Stimulated activated CD4-positive, alpha-beta T cell treated with anti-CD3 and anti-CD28 coated beads, Interleukin-4, amount 100 ng/mL, for 48 hours (primary cell): ENCODE results near the gene MESD.

Source experiments
- DNase-seq, 2 donors: peaks; one replicate each; pipeline ENCODE4 v3.0.0-alpha.2; 2020; ENCODE audit warnings: low read depth in 2 of 2

MESD gene

DNA sequence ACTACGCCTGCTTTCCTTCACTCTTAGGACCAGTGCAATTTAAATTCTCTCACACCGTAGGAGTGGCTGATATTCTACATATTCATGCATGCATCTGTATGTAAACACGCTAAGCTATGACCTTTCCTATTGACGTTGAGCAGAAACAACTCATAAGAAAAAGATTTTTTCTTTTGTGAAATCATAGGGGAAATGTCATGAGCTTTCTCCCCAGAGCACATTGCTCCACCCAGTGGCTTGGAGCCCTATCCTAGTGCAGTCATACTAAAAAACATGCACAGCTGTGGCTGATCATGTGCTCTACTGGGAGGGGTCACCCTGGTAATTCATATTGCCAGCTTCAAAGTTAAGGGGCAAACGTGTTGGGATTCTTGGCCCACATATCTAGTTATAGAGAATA, 1.8 kb upstream of the MESD start:
- no peak for DNase-seq

DNA sequence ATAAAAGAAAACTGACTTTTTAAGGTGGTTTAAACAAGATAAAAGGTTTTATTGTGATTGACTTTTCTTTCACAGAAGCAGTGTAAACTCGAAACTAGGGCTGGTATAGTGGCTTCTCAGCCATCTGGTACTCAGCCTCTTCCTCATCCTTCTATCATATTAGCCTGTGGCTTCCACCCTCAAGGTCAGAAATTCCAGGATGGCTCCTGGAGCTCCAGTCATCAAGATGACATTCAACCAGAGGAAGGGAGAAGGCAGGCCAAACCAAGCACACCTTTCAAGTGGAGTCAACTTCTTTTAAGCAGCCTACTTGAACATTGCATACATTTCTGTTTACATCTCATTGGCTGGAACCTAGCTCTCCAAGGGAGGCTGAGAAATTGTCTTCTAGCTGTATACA, 1.3 kb upstream of the MESD start:
- no peak for DNase-seq

DNA sequence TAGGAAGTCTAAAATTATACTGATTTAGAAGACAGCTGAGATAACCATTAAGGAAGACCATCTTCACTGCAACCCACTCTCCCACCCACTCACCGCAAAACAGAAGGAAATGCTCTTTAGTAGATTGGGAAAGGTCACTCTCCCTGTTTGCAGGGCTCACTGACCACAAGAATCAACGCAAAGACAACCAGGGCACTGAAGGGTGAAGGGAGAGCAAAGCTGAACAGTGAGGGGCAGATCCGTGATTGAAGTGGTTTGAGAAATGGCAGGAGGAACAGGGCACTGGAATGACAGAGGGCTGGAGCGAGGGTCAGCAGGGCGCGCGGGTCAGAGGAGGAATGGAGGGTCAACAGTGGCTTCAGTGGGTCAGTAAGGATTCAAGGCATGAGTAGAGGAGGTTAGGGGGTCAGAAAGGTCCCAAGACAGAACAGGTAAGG, 520 bp downstream of the MESD start:
- no peak for DNase-seq

DNA sequence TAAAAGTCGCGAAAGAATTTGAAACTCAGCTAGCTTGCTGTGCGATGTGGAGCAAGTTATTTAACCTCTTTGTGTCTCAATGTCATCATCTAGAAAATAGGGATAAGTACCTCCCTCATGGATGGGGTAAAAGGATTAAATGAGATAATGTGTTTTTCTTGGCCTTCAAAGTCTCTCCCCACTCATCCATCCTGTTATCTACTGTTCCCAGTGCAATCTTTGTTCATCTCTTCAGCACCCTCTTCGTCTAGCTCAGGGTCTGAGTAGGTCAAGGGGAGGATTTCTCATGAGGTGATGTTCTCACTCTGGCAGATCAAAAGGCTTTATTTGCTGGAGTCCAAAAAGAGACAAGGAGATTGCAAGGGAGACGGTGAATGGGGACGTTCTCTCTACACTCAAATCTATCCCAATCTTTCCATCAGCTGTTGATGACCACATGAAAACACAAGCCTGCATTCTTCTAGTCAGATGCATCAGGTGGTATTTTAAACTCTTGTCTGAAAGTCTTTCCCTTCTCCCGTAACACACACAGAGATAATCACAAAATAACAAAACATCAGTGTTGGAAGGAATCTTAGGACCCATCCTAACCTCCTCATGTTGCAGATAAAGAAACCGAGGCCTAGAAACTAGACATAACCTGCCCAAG, 1.3 kb downstream of the MESD start:
- DNase-seq: no peak

DNA sequence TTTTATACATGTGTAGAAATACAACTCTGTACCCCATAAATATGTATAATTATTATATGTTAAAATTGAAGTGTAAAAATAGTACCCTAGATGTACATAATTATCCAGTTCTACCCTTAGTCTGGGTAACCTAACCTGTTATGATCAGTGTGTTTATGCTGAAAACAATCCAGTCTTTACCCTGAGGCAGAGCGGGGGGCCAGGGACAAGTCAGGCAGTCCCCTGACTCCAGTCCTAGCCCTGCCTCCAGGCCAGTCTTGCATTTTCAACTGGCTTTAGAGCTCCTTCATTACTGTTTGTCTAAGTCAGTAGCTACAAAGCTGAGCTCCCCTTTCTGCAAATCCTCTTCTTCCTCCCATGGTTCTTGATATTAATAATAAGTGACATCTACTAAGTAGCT, 3.1 kb downstream of the MESD start:
- no peak for DNase-seq

DNA sequence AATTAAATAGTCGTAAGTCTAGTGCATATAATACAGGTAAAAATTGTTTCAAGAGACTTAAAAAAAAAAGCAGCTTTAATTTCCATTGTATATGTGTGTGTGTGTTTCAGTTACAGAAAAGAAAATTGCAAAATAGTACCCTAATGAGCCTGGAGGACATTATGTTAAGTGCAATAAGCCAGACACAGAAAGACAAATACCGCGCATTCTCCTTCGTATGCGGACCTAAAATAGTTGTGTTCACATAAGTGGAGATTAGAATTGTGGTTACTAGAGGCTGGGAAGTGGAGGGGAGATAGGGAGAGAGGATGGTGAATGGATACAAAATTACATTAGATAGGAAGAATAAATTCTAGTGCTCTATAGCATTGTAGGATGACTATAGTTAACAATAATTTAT, 3.6 kb downstream of the MESD start:
- no peak for DNase-seq

DNA sequence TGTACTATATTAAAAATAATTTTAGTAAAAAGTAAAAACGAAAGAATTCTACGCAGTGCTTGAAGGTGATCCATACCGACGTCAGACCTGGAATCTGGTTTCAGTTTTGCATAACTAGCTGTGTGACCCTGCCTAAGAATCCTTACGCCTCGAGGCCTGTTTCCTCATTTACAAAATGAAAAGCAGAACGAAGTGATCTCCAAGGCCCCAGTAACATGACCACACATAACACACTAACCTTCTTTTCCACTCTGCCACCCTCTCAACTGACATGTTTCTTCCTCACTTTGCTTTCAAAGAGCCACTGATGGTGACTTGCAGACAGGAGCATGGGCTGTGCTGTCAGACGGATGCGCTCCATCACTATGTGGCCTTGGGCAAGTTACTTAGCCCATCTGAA, 4.8 kb downstream of the MESD start:
- no peak for DNase-seq

DNA sequence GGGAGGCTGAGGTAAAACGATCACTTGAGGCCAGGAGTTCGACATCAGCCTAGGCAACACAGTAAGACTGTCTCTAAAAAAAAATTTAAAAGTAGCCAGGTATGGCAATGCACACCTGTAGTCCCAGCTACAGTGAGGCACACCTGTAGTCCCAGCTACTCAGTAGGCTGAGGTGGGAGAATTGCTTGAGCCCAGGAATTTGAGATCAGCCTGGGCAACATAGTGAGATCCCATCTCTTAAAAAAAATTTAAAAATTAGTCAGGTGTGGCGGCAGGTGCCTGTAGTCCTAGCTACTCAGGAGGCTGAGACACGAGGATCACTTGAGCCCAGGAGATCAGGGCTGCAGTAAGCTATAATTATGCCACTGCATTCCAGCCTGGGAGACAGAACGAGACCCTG, 6.8 kb downstream of the MESD start:
- DNase-seq: no peak

DNA sequence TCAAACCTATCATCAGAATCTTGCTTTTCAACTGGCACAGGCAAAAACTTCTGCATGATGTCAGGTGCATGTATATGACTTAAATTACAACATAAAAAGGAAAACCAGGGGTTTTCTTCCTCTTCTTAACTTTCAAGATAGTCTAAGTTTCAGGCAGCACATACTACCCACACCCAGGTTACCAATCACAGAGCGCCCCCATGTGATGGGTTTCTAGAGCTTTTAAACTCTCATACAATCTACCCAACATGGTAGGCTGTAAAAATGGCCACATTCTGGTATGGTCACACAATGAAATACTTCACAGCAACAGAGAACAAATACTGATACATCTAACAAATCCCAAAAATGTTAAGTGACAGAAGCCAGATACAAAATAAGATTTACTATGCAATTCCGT, 7.4 kb downstream of the MESD start:
- DNase-seq: no peak

DNA sequence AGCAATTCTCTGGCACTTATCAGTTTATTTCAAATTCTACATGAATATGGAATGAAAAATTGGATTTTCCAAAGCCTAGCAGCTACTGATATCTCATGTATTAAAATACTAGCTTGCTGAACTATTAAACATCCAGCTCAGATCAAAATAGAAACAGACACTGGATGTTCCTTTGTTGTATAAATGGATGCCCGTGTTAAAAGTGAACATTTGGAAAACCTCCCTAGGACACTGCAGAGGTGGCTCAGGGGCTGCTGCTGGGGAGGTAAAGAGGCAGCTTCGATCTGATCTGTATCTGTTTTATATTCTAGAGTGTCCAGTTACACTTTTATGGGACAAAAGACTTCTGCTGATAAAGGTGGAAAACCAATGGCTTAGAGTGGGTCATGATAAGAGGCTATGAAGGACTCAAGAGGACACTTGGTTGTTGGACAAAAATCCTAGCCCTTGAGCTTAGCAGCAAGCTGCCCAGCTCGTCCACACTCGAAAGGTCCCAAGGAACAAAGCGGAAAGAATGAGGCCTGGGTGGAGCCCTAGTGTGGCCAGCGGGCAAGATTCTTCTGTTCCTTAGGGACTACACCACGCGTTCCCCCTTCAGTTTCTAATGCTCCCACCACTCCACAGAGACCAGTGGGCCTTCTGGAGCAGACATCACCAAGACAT, 9.9 kb downstream of the MESD start:
- no peak for DNase-seq

DNA sequence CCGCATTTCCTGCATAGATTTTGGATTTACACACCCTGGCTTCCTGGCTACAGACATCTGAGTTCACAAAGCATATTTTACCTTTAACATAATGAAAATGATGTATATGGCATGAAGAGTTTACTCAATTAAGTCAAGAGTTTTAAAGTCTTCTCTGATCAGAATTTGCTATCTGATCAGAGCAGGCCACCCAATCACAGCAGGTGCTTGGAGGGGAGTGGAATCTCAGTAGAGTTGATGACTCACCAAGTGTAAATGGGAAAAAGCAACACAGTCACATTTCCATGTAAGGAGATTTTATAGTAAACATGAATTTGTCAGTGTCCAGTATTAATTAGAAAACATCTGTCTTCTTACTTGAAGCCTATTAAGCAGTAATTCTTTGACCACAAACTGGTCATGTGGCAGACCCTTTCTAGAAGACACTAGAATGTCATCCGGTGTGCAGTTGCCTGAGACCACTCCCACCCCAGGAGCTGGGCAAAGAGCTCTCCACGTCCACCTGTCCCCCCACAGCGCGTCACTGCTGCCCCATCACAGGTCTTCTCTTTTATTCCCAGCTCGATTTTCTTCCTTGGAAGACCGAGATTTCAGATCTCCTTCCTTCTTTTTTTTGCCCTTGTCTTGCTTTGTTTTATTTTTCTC, 10.8 kb downstream of the MESD start:
- no peak for DNase-seq

DNA sequence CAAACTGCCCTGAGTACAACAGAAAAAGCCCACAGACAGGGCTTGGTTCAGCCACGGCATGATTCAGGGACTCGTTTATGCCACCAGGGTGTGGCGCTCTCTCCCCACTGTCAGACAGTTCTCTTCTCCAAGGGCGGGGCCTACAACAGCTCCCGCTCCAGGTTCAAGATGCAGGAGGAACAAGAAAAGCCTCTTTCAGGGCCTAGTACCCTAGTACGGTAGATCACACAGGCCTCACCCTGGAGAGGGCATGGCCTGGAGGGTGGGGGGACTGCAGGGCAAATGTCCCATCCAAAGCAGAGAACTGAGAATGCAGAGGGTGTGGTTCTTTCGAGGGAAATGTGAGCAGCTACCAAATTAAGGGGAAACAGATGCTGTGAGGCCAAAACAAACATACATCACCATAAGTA, 12.0 kb downstream of the MESD start:
- DNase-seq: peak; percentile 33 to 36

DNA sequence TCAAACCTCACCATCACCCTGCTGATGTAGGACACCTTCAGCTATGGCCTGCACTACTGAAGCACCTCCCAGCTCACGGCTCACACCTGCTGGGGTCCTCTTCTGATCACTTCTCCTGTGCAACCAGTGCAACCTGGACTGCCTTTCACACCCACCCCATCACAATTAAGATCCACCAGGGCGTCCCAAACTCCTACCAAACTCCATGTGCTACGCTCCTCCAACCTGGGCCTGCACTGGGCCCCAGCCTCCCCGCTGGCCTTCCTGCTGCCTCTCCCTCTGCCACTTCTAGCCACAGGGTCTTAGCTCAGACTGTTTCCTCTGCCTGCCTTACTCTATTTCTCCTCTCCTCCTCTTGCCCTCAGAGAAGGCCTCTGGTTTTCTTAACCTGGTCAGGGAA, 12.8 kb downstream of the MESD start:
- DNase-seq: no peak

DNA sequence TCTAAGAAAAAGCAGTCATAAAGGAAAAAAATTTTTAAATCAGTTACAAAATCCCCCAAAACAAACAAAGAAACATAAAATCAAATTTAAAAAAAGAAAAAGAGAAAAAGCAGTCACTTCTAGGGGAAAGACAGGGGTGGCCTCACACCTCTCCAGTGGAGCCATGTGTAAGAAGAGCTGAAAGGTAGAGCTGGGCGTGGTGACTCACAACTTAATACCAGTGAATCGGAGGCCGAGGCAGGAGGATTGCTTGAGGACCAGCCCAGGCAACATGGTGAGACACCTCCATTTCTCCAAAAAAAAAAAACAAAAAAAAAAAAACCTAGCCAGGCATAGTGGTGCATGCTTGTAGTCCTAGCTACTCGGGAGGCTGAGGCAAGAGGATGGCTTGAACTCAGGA, 14.7 kb downstream of the MESD start:
- no peak for DNase-seq

DNA sequence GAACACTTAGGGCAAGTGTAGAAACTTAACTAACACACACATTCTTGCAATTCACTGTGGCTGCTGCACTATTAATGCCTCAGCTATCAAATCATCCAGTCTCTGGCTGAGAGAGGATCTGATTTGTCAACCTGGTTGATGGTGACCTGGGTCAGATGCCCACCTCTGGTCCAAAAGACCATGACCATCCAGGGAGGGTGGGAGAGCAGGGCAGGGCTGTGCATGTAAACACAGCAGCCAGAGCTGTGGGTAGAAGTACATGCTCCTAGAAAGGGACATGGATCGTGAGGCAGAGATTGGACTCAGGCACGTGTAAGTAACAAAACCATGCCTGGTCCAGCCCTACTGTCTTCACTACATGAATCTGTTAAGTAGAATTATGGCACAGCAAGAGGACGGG, 17.3 kb downstream of the MESD start:
- no peak for DNase-seq

DNA sequence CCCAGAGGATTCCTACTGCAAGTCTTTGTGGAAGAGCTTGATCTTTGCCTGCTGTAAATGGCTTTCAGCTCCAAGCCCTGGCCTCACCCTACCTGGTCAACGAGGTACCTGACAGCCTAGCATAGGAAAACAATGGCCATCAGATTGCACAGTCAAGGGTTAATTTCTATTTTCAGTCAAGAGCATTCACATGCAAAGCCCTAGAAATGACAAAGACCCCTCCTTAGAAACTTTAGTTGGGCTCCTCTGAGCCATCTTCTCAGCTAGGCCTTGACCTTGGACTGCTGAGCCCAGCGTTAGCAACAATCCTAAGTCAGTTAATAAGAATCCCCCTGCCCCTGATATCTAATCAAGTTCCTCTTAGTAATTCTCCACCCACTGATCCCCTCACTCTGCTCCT, 18.5 kb downstream of the MESD start:
- no peak for DNase-seq

DNA sequence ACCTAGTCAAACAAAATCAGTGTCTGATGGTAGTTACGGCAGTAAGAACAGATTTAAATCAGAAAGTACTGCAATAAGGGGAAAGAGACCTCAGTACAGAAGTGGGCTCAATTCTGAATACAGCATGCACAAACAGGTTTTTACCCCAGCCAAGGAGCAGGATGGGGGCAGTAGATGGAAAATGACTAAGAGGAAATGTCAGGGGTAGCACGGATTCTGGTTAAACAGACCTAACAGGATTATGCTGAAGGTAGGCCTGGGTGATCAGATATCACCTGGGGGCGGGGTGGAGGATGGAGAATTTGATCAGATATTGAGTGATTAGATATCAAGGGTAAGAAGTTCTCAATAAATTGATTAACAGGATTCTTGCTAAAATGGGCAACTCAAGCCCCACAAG, 19.0 kb downstream of the MESD start:
- no peak for DNase-seq

DNA sequence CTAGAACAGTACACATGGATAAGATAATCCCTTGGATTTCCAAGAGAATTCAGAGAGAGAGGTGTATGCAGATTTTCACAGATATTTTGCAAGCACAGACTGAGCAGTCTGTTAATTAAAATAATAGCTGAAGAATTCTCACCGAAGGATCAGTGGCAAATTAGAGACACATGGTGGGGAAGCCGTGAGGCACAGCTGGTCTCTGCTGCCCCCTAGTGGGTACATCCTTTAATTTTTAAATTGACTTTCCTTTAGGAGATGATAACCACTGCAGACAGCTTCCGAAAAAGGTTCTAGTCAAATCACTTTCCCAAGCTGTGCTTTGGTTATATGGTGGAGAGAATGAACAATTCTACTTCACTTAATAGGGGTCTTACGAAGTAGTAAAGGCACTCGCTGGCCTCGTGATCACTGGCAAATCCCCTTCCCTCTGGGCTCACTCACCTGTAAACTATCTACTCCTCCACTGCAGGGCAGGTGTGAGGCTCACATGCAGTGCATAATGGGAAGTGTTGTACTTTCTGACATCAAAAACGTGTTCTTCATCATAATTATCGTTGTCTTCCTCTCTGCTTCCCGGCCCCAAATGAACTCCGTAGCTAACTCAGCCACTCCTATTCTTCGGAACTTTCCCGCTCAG, 19.5 kb downstream of the MESD start:
- DNase-seq: peak; percentile 45 to 51

DNA sequence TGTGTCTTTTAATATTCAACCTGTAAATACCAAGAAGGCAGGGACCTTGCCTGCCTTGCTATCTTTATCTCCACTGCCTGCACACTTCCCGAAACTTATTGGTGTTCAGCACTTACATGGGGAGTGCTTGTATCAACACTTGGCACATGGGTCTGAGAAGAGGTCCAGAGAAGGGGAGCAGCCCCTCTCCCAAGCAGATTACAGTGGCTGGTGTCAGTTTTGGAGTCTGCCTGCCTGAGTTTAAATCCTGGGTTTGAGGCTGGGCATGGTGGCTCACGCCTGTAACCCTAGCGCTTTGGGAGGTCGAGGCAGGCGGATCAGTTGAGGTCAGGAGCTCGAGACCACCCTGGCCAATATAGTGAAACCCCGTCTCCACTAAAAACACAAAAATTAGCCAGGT, 20.3 kb downstream of the MESD start:
- no peak for DNase-seq

DNA sequence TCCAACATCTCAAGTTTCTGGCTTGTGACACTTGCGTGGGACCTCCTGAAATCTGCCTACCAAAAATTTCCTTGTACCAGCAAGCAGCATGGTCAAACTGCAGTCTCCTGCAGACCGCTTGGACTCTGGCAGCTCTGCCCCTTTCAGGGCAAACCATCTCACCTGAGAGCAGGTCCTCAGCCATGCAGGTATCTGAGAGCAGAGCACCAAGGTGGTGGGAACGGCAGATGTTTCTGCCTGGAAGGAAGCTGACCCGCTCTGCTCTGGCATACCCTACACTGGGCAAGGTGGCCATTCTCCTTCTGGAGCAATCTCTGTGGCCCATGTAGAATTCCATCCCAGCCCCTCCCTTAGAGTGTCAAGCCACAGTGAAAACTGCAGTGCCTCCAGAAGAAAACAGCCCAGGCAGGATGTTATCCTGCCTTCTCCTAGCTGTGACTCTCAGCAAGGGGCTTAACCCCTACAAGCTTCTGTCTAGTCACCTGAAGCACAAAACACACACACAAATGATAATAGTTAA, 21.6 kb downstream of the MESD start:
- no peak for DNase-seq

DNA sequence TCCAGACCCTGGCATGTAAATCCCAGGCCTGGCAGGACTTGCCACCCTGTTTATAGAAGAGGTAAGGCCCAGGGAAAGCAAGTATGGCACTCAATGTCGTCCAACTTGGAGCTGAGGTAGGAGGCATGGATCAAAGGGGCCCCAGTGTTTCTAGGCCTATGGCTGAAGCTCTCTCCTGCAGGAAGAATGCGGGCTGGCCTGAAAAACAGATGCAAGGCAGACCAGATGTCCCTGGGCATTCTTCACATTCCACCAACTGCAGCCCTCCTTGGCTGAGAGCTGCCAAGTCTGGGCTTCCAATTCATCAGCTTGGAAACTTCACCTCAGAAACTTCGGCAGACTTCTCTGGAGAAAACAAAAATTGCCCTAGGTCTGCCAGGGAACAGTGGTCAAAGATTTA, 22.2 kb downstream of the MESD start:
- DNase-seq: no peak

DNA sequence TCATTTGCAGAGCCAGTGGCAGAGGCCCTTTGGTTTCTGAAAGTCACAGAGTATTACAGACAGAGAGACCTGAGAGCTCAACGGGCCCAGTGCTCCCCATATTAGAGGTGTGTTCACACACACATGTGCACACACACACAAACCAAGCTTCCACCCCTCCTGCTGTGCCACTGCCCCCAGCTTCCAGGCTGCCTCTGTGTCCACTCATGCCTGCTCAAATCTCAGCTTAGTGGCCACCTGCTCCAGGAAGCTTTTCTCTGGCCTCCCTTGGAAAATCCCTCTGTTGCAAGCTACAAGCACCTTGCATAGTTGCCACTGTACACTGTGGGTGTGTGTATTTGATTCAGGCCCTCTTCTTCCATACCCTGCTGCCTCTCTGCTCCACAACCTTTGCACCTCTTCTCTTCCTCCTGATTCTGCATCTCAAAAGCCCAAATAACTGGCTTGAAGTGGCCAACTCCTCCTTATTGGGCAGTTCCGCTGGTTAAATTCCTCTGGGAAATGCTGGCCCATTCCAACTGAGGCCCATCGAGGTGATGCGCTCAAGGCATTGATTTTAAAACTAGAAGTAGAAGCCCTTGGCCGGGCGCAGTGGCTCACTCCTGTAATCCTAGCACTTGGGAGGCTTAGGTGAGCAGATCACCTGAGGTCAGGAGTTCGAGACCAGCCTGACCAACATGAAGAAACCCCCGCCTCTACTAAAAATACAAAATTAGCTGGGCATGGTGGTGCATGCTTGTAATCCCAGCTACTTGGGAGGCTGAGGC, 23.0 kb downstream of the MESD start:
- DNase-seq: no peak
